GM21717 (cell line): ENCODE data around the gene OSM.
"Not testable (repeated sequence)": the region's sequence is repeated elsewhere in the genome, so short reads cannot be mapped to it uniquely, and the experiment has no call there.

ENCODE experiments used
- ATAC-seq: cut with Tn5 transposase; IDR thresholded peaks from one replicate; pipeline ENCODE4 v1.9.1; 2021; ENCODE audit warnings: mild to moderate bottlenecking, moderate library complexity; ENCODE audit not compliant: unreplicated experiment

The OSM gene

GRCh38 chr22:30230330-30230729 lies 36.3 kb downstream of the OSM start:
- no peak for ATAC-seq

DNA sequence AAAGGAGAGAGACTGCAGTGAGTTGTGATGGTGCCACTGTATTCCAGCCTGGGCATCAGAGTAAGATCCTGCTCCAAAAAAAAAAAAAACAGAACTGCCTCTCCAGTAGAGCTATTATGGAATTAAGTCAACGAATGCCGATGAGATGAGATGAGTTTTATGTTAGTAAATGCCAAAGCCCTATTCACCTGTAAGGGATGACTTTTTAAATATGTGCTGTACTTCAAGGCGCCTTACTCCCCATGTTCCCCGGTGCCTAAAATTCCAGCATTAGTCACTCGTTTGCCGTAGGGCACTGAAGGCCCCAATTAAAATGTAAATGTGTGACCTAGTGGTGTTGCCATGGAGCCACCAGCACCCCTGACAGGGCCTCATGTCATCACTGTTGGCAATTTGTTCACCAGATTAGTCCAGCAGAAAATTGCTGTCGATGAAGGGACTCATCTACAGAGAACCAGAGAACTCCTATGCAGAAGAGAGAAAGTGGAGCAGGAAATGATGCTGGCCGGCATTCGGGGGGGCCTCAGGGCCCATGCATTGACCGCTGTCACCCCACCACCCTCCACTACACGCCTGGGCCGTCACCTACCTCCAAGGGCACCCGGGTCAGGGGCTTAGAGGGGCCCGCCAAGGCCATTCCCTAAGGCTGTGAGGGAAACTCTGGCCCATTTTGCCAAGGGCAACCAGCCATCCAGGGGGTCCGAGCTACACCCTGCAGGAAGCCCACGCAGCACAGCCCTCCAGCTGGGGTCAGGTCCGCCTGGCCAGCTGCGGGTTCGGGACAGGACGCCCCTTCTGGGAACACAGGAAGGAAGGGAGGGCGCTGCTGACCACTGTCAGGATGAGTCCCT lies 37.9 kb downstream of the OSM start:
- no peak for ATAC-seq

DNA sequence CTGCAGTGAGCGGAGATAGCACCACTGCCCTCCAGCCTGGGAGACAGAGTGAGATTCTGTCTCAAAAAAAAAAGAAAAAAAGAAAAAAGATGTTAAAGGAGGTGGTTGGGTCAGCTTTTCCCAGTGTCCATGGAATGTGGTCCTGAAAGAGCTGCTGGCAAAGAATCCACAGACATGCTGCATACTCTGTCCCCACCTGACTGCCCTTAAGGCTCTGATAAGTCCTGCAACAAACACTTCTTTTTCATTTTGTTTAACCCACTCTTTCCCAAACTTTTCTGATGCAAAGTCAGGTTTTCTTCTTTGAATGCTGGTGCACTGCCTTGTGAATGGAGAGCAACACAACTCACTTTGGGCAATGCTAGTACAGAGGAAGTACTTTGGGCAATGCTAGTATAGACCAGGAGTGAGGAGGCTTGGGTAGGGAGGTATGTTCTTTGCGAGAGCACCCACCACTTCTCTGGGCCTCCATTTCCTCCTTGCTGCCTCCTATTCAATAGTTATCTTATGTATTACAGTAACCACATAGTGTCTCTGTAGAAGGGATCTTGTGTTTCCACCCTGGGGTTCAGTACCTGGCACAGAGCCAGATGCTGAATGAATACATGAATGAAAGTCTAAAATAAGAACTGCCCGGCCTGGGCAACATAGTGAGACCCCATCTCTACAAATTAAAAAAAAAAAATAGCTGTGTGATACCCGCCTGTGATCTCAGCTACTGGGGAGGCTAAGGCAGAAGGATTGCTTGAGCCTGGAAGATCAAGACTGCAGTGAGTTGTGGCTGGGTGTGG lies 39.0 kb downstream of the OSM start:
- ATAC-seq = no peak

DNA sequence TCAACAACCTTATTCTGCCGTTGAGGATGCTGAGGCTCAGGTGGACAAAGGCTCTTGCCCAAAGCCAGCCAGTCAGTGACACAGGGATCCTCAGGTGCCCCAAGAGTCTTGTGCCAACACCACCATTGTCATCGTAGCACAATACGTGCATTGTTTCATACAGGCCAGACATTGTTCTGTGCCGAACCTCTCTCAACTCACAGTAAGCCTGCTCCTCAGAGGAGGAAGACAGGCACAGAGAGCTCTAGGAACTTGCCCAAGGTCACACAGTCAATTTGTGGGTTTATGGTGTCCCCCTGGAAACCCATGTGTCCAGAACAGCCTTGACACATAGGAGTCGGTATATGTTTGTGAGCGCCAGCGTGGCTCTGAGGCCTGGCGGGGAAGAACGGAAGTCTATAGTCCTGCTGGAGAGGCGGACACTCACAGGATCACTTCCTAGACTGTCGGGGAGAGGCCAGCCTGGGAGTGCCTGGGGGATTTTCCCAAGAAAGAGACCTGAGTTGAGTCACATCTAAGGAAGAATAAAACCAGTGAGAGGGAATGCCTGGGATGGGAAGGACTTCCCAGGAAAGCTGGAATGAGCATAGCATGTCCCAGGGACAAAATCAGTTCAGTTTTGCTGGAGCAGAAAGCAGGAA lies 40.3 kb downstream of the OSM start:
- no peak for ATAC-seq

- ATAC-seq = no peak
Observed at GRCh38 chr22:30225220-30225927, 41.3 kb downstream of the OSM start.

DNA sequence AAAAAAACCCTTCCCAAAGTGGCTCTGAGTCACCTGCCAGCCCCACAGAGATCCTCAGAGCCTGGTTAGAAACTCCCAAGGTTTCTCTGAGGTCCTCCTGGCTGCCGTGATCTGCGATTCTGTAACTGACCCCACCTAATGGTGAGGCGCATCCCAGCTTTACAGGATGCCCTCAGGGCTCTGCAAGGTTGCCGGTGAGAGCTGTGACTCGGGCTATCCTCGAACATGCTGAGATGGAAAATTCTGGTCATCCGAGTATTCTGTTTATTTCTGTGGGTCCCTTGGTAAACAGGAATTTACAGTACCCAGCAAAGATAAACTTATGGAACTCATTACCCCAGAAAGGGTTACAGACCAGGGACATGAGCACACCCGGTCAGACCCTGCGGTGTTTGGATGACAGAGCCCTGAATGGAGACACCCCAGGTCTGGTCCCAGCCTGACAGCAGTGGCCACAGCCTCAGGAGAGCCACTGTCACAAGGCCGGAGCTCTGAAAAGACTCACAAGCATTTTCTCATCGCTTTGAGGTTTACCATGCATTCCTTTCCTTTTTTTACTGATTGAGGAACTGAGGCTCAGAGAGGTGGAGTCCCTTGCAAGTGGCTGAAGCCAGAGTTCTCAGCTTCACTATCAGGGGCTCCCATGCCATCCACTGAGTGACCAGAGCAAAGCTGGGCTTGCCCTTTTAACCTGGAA lies 42.3 kb downstream of the OSM start:
- ATAC-seq = no peak

GRCh38 chr22:30223303-30223702 lies 43.3 kb downstream of the OSM start:
- ATAC-seq = no peak

DNA sequence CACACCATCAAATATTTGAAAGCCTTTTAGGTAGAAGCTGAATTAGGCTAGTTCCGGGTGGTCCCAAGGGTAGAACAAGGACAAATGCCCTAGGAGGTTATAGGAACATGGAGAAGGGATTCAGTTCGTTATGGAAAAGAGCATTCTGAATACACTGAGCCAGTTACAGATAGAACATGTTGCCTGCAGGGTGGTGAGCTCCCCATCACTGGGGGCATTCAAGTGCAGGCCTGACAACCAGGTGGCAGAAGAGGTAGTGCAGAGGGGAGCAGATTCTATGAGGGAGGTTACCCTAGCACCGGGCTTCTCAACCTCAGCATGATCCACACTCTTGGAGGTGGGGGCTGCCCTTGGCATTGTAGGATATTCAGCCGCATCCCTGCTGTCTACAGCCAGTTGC lies 44.3 kb downstream of the OSM start:
- ATAC-seq = no peak

DNA sequence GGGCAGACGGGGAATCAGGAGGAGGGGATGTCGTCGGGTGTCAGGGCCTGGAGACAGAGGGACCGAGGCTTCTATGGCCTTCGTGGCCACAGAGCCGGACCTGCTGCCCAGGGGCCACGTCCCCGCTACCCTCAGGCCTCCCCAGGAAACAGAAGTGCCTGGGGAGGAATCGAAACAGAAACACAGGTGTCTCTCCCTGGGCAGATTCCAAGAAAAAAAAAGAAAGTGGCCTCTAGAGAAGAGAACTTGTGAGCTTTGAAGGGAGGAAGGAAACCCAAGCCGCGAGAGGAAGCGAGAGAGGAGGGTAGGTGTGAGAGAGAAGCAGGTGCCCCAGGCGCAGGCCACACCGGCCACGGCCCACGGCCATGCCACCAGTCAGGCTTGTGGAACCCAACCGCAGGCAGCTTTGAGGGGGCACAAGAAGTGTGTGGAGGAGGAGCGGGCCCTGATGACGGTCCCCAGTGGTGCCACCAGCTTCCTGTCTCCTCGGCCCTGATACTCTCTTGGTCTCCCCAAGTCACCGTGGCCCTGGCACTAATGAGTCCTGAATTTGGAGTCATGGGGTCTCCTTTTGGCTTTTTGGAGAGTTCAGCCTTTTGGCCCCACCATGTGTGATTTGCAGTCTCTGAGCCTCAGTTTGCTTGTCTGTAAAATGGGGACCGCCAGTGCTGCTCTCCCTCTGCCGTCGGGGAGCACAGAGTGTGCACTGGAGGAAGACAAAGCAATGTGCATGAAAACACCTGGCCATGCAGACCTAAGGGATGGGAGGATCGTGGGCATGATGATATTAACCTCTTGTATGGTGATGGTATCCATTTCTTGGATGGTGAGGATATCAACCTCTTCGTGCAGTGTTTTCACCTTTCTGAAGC lies 45.3 kb downstream of the OSM start:
- no peak for ATAC-seq

- ATAC-seq = no peak
Observed at GRCh38 chr22:30220338-30221012, 46.2 kb downstream of the OSM start.

DNA sequence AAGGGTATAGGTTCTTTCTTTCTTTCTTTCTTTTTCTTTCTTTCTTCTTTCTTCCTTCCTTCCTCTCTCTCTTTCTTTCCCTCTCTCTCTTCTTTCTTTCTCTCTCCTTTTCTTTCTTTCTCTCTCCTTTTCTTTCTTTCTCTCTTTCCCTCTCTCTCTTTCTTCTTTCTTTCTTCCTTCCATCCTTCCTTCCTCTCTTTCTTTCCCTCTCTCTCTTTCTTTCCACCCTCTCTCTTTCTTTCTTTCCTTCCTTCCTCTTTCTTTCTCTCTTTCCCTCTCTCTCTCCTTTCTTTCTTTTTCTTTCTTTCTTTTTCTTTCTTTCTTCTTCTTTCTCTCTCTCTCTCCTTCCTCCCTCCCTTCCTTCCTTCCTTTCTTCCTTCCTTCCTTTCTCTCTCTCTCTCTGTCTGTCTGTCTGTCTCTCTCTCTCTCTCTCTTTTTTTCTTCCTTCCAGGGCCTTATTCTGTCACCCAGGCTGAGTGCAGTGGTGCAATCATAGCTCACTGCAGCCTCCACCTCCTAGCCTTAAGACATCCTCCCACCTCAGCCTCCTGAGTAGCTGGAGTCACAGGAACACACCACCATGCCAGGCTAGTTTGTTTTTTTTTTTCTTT lies 46.9 kb downstream of the OSM start:
- ATAC-seq = no peak

GRCh38 chr22:30219049-30219654 lies 47.5 kb downstream of the OSM start:
- no peak for ATAC-seq

GRCh38 chr22:30217698-30218560 lies 48.7 kb downstream of the OSM start:
- ATAC-seq = no peak

DNA sequence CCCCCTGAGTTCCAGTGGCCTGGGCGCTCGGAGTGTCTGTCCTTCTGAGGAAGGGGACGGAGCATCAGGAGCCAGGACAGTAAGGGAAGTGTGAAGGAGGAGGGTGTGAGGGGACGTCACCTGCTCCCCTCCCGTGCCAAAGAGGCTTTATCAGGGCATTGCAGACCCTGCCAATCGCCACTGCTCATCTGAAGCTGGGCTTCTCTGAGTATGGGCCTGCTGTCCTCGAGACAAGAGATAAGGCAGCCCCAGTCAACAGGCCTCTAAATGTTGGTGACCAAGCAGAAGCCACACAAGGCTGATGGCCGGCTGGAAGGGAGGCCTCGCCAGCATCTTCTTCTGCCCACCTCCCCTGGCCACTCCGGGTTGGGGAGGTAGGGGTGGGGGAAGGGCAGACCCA lies 49.9 kb downstream of the OSM start:
- no peak for ATAC-seq

GRCh38 chr22:30216272-30216671 lies 50.4 kb downstream of the OSM start:
- ATAC-seq = not testable (repeated sequence)

DNA sequence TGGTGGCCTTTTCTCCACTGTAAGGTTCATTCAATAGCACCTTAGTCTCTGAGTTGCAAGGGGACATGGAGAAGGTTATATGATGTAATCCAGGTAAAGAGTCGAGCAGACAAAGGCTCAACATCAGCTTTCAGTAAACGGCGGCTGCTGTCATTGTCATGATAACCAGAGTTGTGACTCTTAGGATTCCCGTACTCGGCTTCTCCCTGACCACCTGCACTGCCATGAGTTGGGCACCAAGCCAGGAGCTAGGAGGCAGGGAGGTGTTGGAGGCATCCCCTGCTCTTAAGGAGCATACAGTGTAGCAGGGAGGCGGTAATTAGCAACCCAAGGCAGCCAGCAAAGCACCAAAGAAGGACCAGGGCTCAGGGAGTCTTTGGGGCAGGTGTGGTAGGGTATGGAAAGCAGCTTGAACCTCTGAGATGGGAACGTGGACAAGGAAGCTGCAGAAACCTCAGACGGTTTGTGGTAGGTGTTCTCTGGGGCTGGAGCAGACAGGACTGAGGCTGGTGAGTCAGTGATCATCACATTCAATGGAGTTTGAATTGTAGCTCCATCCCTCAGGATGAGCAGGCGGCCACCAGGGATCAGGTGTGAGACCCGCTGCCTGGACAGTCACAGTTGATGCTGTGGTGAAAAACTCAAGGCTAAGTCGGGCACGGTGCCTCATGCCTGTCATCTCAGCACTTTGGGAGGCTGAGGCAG lies 51.8 kb downstream of the OSM start:
- no peak for ATAC-seq
